Spleen (tissue), 11 donors: ENCODE measurements around the gene ZBTB3. TPM values are rescaled to one million over a fixed set of nuclear protein-coding genes. Genes with fewer than 3 reads are reported as not detected.

Experiments
- DNase-seq: peaks from one replicate; pipeline ENCODE4 v3.0.0-alpha.2; 2020
- H3K27ac ChIP-seq, 8 donors: fragments of 200-600 bp; sonication (generic) in 7 of 8; 1 replicate in 4 of 8; 2 replicates in 4 of 8; pipeline versions ENCODE4 v1.5.0 to v1.8.0; 2016 to 2021; ENCODE audit warnings: inconsistent platforms in 4 of 8, mild to moderate bottlenecking in 4 of 8, moderate library complexity in 1 of 8
- H3K27me3 ChIP-seq, 7 donors: fragments of 200-600 bp; sonication (generic) in 6 of 7; replicated peaks in 1 of 7; 1 replicate in 4 of 7; 2 replicates in 3 of 7; pipeline versions ENCODE4 v1.5.0 to v1.8.0; 2016 to 2021; ENCODE audit warnings: inconsistent platforms in 3 of 7, mild to moderate bottlenecking in 1 of 7
- H3K36me3 ChIP-seq, 6 donors: fragments of 200-600 bp; sonication (generic) in 5 of 6; 1 replicate in 4 of 6; 2 replicates in 2 of 6; pipeline versions ENCODE4 v1.5.0 to v1.8.0; 2016 to 2021; ENCODE audit warnings: inconsistent platforms in 2 of 6
- H3K4me1 ChIP-seq, 6 donors: fragments of 200-600 bp; sonication (generic) in 5 of 6; 1 replicate in 3 of 6; 2 replicates in 3 of 6; pipeline versions ENCODE4 v1.5.0 to v1.8.0; 2016 to 2021; ENCODE audit warnings: inconsistent platforms in 3 of 6
- H3K4me3 ChIP-seq, 8 donors: fragments of 200-600 bp; sonication (generic) in 7 of 8; 1 replicate in 4 of 8; 2 replicates in 4 of 8; pipeline versions ENCODE4 v1.5.0 to v1.8.0; 2016 to 2021; ENCODE audit warnings: inconsistent platforms in 4 of 8, mild to moderate bottlenecking in 4 of 8, moderate library complexity in 2 of 8
- H3K9me3 ChIP-seq, 8 donors: fragments of 200-600 bp; sonication (generic) in 7 of 8; 1 replicate in 4 of 8; 2 replicates in 4 of 8; pipeline versions ENCODE4 v1.5.0 to v1.8.0; 2016 to 2021; ENCODE audit warnings: inconsistent platforms in 4 of 8
- CTCF ChIP-seq, 11 experiments: fragments of 200-600 bp in 7 of 11; fragments of 450-650 bp in 4 of 11; sonication (generic) in 4 of 11; IDR thresholded peaks in 8 of 11; conservative IDR thresholded peaks in 3 of 11; 1 replicate in 7 of 11; 2 replicates in 4 of 11; pipeline versions ENCODE4 v1.4.0 to v1.8.0; 2016 to 2021; ENCODE audit warnings: antibody characterized with exemption in 11 of 11, inconsistent platforms in 4 of 11, mild to moderate bottlenecking in 1 of 11
- POLR2A ChIP-seq, 3 donors: fragments of 450-650 bp; IDR thresholded peaks; one replicate each; pipeline ENCODE4 v1.5.1; 2017; ENCODE audit warnings: antibody characterized with exemption in 3 of 3, mild to moderate bottlenecking in 1 of 3
- POLR2AphosphoS5 ChIP-seq, 3 donors: sonication (generic); formaldehyde crosslinking; IDR thresholded peaks; one replicate each; pipeline ENCODE4 v1.5.1; 2017; ENCODE audit warnings: antibody characterized with exemption in 3 of 3
- WGBS, 5 donors: extraction: QIAGEN DNeasy Blood & Tissue Kit in 3 of 5; methylation state at CpG; one replicate each; pipeline versions ENCODE4 v1.1.5 to v1.1.7; 2013 to 2018; 5-methylcytosine and 5-hydroxymethylcytosine counted together
- intact Hi-C: fragments of 100-400 bp; cut with DNase I; formaldehyde crosslinking; loops from one replicate; pipeline ENCODE4 v1.15.0; 2023; ENCODE audit warnings: low total_unique reads
- polyA plus RNA-seq, 3 donors: library from polyadenylated mRNA; stranded (reverse); fragments of 200-250 nt; gene quantifications; one replicate each; pipeline ENCODE4 v1.2.1, GENCODE V29; 2013
- total RNA-seq, 7 donors: library from RNA; depleted of rRNA in 3 of 7; stranded (reverse); fragments of >200 nt in 3 of 7; fragmentation: NEBNext Ultra II Directional in 4 of 7; extraction: Animal tissue kit (Norgen Biotek cat#: 25700) in 4 of 7; gene quantifications; one replicate each; pipeline versions ENCODE4 v1.1.0 to v1.2.1, GENCODE V29; 2016 to 2021
- donor health status: healthy with polysubstance abuse.
- donor health status: DM: no; HTN: no; CAD: no; lungs with moderate emphysema.
- donor health status: DM: no; HTN: no; CAD: no.
- donor health status: Bipolar disorder and iron deficiency.
- donor health status: healthy.
- donor health status: DM: no; HTN: no; CAD: no.
- donor health status: DM: yes; HTN: yes; CAD: no.

The ZBTB3 gene
- total and polyA plus RNA-seq, 10 donors, result 3.2 to 14.5 (median 10.0) TPM

GRCh38 chr11:62794201-62794775 lies 40.3 kb upstream of the ZBTB3 start:
- TF ChIP-seq POLR2A (IDR thresholded peaks at IDR 0.05), result no peak
- no peak for TF ChIP-seq CTCF (IDR thresholded peaks at IDR 0.05 in 8 of 11, conservative IDR thresholded peaks at IDR 0.05 in 3 of 11)
- no peak for TF ChIP-seq POLR2AphosphoS5 (IDR thresholded peaks at IDR 0.05)
- Histone ChIP-seq H3K36me3 (peaks cover 3 to 89% (median 85%) of the 10 kb centered on the region in 6 donors), H3K4me1 (peaks cover 19 to 42% (median 38%) of the 10 kb centered on the region in 6 donors), H3K27me3 (no peaks in the 10 kb centered on the region), H3K27ac (no peak overlapping the region), H3K4me3 (no peak overlapping the region), H3K9me3 (no peaks in the 10 kb centered on the region)
- intact Hi-C loops, result no loop called here
- 68 to 92% (median 82%) methylated on average over 8 of the region's 8 CpGs for WGBS, 5 donors
- no peak for DNase-seq

GRCh38 chr11:62792202-62792575 lies 38.2 kb upstream of the ZBTB3 start:
- Histone ChIP-seq H3K27me3 (no peaks in the 10 kb centered on the region), H3K4me1 (peaks cover 31 to 60% (median 55%) of the 10 kb centered on the region in 6 donors), H3K27ac (peak overlapping the region; percentile 78 to 93 (median 90)), H3K9me3 (no peaks in the 10 kb centered on the region), H3K4me3 (peak overlapping the region in 7 of 8 donors; percentile 90 to 98 (median 95)), H3K36me3 (peaks cover 3 to 77% (median 70%) of the 10 kb centered on the region in 6 donors)
- intact Hi-C loops, result no loop called here
- TF ChIP-seq POLR2AphosphoS5 (IDR thresholded peaks at IDR 0.05), result no peak
- TF ChIP-seq CTCF (IDR thresholded peaks at IDR 0.05 in 8 of 11, conservative IDR thresholded peaks at IDR 0.05 in 3 of 11), result peak in 1 of 11 experiments; percentile 4
- 20 to 31% (median 27%) methylated on average over 8 to 11 of the region's 11 CpGs for WGBS, 5 donors
- DNase-seq, result peak; percentile 85

- Histone ChIP-seq H3K9me3 (no peaks in the 10 kb centered on the region), H3K27me3 (no peaks in the 10 kb centered on the region), H3K36me3 (peaks cover 3 to 72% (median 64%) of the 10 kb centered on the region in 6 donors), H3K4me1 (peaks cover 31 to 60% (median 55%) of the 10 kb centered on the region in 6 donors), H3K4me3 (peak within 1 kb of the TSS; percentile 82 to 98 (median 94)), H3K27ac (peak within 1 kb of the TSS; percentile 78 to 93 (median 90))
- peak; percentile 98 for DNase-seq
- TF ChIP-seq CTCF (IDR thresholded peaks at IDR 0.05 in 8 of 11, conservative IDR thresholded peaks at IDR 0.05 in 3 of 11) (peak in 8 of 11 experiments; percentile 27 to 72 (median 48)), POLR2AphosphoS5 (IDR thresholded peaks at IDR 0.05) (peak; percentile 97 to 99 (median 97)), POLR2A (IDR thresholded peaks at IDR 0.05) (peak in 2 of 3 donors; percentile 10 to 87)
- WGBS, 5 donors, result 0 to 1% (median 1%) methylated on average over 34 to 58 of the region's 58 CpGs
- intact Hi-C loops, result no loop called here
Measured at GRCh38 chr11:62791501-62792201, 37.7 kb upstream of the ZBTB3 start, which contains the start of gene TMEM223. TMEM223 (minus strand) TSS chr11:62792006; CDS start chr11:62791994, 12 bp downstream.

- Histone ChIP-seq H3K27me3 (no peaks in the 10 kb centered on the region), H3K4me1 (peaks cover 40 to 72% (median 67%) of the 10 kb centered on the region in 6 donors), H3K4me3 (no peak overlapping the region), H3K36me3 (peaks cover 0 to 60% (median 44%) of the 10 kb centered on the region in 6 donors), H3K27ac (peak overlapping the region in 3 of 8 donors; percentile 90 to 100 (median 93)), H3K9me3 (no peaks in the 10 kb centered on the region)
- intact Hi-C loops, result loop anchor here (5.0 kb wide), 1 partner anchor 68 kb away; no protein-coding TSS in a partner anchor
- WGBS, 5 donors, result 59 to 79% (median 64%) methylated on average over 3 of the region's 3 CpGs
- TF ChIP-seq CTCF (IDR thresholded peaks at IDR 0.05 in 8 of 11, conservative IDR thresholded peaks at IDR 0.05 in 3 of 11) (no peak), POLR2AphosphoS5 (IDR thresholded peaks at IDR 0.05) (no peak), POLR2A (IDR thresholded peaks at IDR 0.05) (no peak)
- no peak for DNase-seq
Measured at GRCh38 chr11:62789576-62789975, 35.6 kb upstream of the ZBTB3 start.
